Liver (tissue), 9 donors: Measurements from ENCODE around the gene MCEMP1. TPM values are rescaled to one million over a fixed set of nuclear protein-coding genes. Genes with fewer than 3 reads are reported as not detected.

Experiments used
- DNase-seq: peaks from one replicate; pipeline ENCODE4 v3.0.0-alpha.2; 2017; ENCODE audit warnings: low spot score
- H3K27ac ChIP-seq, 2 donors: one replicate each; pipeline ENCODE4 v1.7.0; 2013; ENCODE audit warnings: inconsistent platforms in 2 of 2, low read length in 2 of 2, control low read depth in 1 of 2, low read depth in 1 of 2, mild to moderate bottlenecking in 1 of 2
- H3K27me3 ChIP-seq, 4 donors: one replicate each; pipeline versions ENCODE4 v1.6.1 to v1.7.0; 2013; ENCODE audit warnings: low read length in 3 of 4, inconsistent platforms in 1 of 4, mild to moderate bottlenecking in 1 of 4, moderate library complexity in 1 of 4; ENCODE audit not compliant: control insufficient read depth in 4 of 4, insufficient read depth in 4 of 4
- H3K36me3 ChIP-seq, 4 donors: one replicate each; pipeline versions ENCODE4 v1.6.1 to v1.7.0; 2013; ENCODE audit warnings: low read length in 3 of 4, mild to moderate bottlenecking in 3 of 4, low read depth in 1 of 4, moderate library complexity in 1 of 4; ENCODE audit not compliant: control insufficient read depth in 4 of 4, insufficient read depth in 3 of 4
- H3K4me1 ChIP-seq, 4 donors: one replicate each; pipeline versions ENCODE4 v1.6.1 to v1.7.0; 2013; ENCODE audit warnings: low read length in 3 of 4, mild to moderate bottlenecking in 3 of 4, moderate library complexity in 1 of 4; ENCODE audit not compliant: control insufficient read depth in 4 of 4, insufficient read depth in 4 of 4
- H3K4me3 ChIP-seq, 3 donors: one replicate each; pipeline versions ENCODE4 v1.6.1 to v1.7.0; 2013; ENCODE audit warnings: low read length in 3 of 3, control low read depth in 1 of 3, low read depth in 1 of 3, mild to moderate bottlenecking in 1 of 3
- H3K9ac ChIP-seq, 2 donors: one replicate each; pipeline ENCODE4 v1.7.0; 2013; ENCODE audit warnings: low read length in 2 of 2, mild to moderate bottlenecking in 2 of 2, moderate library complexity in 2 of 2, control low read depth in 1 of 2, low read depth in 1 of 2
- H3K9me3 ChIP-seq, 4 donors: one replicate each; pipeline versions ENCODE4 v1.6.1 to v1.7.0; 2013; ENCODE audit warnings: low read length in 3 of 4; ENCODE audit not compliant: control insufficient read depth in 4 of 4
- EGR1 ChIP-seq, 2 donors: IDR thresholded peaks; 2 replicates each; pipeline ENCODE4 v1.6.1; 2016 to 2018; ENCODE audit warnings: antibody characterized with exemption in 2 of 2, low read depth in 2 of 2
- FOXA1 ChIP-seq: IDR thresholded peaks from 2 replicates; pipeline ENCODE4 v1.6.1; 2016; ENCODE audit warnings: antibody characterized with exemption
- FOXA2 ChIP-seq: IDR thresholded peaks from 2 replicates; pipeline ENCODE4 v1.6.1; 2016; ENCODE audit warnings: antibody characterized with exemption
- HNF4A ChIP-seq, 2 donors: conservative IDR thresholded peaks; 2 replicates each; pipeline ENCODE4 v1.6.1; 2016; ENCODE audit warnings: antibody characterized with exemption in 2 of 2, mild to moderate bottlenecking in 2 of 2
- HNF4G ChIP-seq: IDR thresholded peaks from 2 replicates; pipeline ENCODE4 v1.6.1; 2016; ENCODE audit warnings: antibody characterized with exemption
- JUND ChIP-seq, 2 donors: IDR thresholded peaks; 2 replicates each; pipeline ENCODE4 v1.6.1; 2016; ENCODE audit warnings: antibody characterized with exemption in 2 of 2
- NR2F2 ChIP-seq: IDR thresholded peaks from 2 replicates; pipeline ENCODE4 v1.6.1; 2016; ENCODE audit warnings: antibody characterized with exemption
- RAD21 ChIP-seq, 2 donors: IDR thresholded peaks; 2 replicates each; pipeline ENCODE4 v1.6.1; 2016; ENCODE audit warnings: antibody characterized with exemption in 2 of 2, mild to moderate bottlenecking in 2 of 2
- RXRA ChIP-seq, 2 donors: IDR thresholded peaks; 2 replicates each; pipeline ENCODE4 v1.6.1; 2017 to 2018; ENCODE audit warnings: antibody characterized with exemption in 2 of 2, mild to moderate bottlenecking in 1 of 2
- SP1 ChIP-seq: IDR thresholded peaks from 2 replicates; pipeline ENCODE4 v1.6.1; 2018; ENCODE audit warnings: antibody characterized with exemption, mild to moderate bottlenecking
- TAF1 ChIP-seq: conservative IDR thresholded peaks from 2 replicates; pipeline ENCODE4 v1.6.1; 2016; ENCODE audit warnings: antibody characterized with exemption, mild to moderate bottlenecking
- YY1 ChIP-seq: IDR thresholded peaks from 2 replicates; pipeline ENCODE4 v1.6.1; 2016; ENCODE audit warnings: antibody characterized with exemption, mild to moderate bottlenecking
- WGBS: extraction: QIAGEN DNeasy Blood & Tissue Kit; methylation state at CpG from one replicate; pipeline ENCODE4 v1.1.7; 2013; 5-methylcytosine and 5-hydroxymethylcytosine counted together
- polyA plus RNA-seq, 2 donors: library from polyadenylated mRNA; stranded (reverse) in 1 of 2; unstranded in 1 of 2; fragments of 200-250 nt in 1 of 2; fragments of >200 nt in 1 of 2; fragmentation: Nextera tagmentation in 1 of 2; extraction: Ambion mirVana in 1 of 2; gene quantifications; one replicate each; pipeline versions ENCODE4 v1.2.1 to v1.2.3, GENCODE V29; 2013 to 2015
- total RNA-seq, 2 donors: library from RNA; depleted of rRNA; stranded (reverse); fragments of >200 nt; gene quantifications; one replicate each; pipeline ENCODE4 v1.2.3, GENCODE V29; 2014
- TF ChIP-seq, protein P1 (sequence below): IDR thresholded peaks from 2 replicates; pipeline ENCODE4 v1.6.1; 2016; ENCODE audit warnings: antibody characterized with exemption
- TF ChIP-seq, protein P2 (sequence below): IDR thresholded peaks from 2 replicates; pipeline ENCODE4 v1.6.1; 2016; ENCODE audit warnings: antibody characterized with exemption
- TF ChIP-seq, protein P3 (sequence below): fragments of 150-350 bp; IDR thresholded peaks from 2 replicates; pipeline ENCODE4 v1.5.1; 2017; ENCODE audit warnings: improper control_type of control experiment, low read depth, low read length; ENCODE audit not compliant: missing input control
- TF ChIP-seq, protein P4 (sequence below): IDR thresholded peaks from 2 replicates; pipeline ENCODE4 v1.6.1; 2016; ENCODE audit warnings: antibody characterized with exemption
- TF ChIP-seq, protein P5 (sequence below): IDR thresholded peaks from 2 replicates; pipeline ENCODE4 v1.6.1; 2016; ENCODE audit warnings: antibody characterized with exemption, mild to moderate bottlenecking
- donor health status: healthy.
- donor health status: healthy.
- donor health status: healthy.
- donor health status: healthy.
- donor health status: healthy.

MCEMP1 gene
- total and polyA plus RNA-seq, 4 donors = 0.29 to 0.92 (median 0.48) TPM

DNA sequence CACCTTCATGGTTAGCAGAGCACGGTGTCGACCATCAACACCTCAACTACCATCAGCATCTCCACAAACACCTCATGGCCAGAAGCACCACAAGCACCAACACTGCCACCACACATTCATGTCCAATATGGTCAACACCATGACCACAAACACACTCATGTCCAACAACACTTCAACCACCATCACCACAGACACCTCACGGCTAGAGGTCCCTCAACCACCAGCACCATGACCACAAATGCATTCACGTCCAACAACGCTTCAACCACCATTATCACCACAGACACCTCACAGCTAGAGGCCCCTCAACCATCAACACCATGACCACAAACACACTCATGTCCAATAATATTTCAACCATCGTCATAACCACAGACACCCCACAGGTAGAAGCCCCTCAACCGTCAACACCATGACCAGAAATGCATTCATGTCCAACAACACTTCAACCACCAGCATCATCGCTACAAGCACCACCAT, 13.9 kb downstream of the MCEMP1 start:
- Histone ChIP-seq H3K27me3 (no peaks in the 10 kb centered on the region), H3K27ac (no peak overlapping the region), H3K9ac (no peak overlapping the region), H3K4me3 (no peak overlapping the region), H3K9me3 (no peaks in the 10 kb centered on the region), H3K36me3 (no peaks in the 10 kb centered on the region), H3K4me1 (no peaks in the 10 kb centered on the region)
- WGBS = 88% methylated on average over 8 of the region's 8 CpGs
- DNase-seq = no peak
- no peak for TF ChIP-seq EGR1 (IDR thresholded peaks at IDR 0.05; ENCODE audit: low read depth in 2 of 2)
- no peak for TF ChIP-seq RAD21 (IDR thresholded peaks at IDR 0.05)
- TF ChIP-seq HNF4A (conservative IDR thresholded peaks at IDR 0.05) = no peak
- no peak for TF ChIP-seq FOXA2
- no peak for TF ChIP-seq YY1
- TF ChIP-seq, protein P1, sequence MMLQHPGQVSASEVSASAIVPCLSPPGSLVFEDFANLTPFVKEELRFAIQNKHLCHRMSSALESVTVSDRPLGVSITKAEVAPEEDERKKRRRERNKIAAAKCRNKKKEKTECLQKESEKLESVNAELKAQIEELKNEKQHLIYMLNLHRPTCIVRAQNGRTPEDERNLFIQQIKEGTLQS = no peak
- no peak for TF ChIP-seq FOXA1
- no peak for TF ChIP-seq TAF1
- no peak for TF ChIP-seq JUND (IDR thresholded peaks at IDR 0.05)
- no peak for TF ChIP-seq SP1
- no peak for TF ChIP-seq HNF4G
- TF ChIP-seq, protein P2, sequence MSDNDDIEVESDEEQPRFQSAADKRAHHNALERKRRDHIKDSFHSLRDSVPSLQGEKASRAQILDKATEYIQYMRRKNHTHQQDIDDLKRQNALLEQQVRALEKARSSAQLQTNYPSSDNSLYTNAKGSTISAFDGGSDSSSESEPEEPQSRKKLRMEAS = no peak
- TF ChIP-seq, protein P3, sequence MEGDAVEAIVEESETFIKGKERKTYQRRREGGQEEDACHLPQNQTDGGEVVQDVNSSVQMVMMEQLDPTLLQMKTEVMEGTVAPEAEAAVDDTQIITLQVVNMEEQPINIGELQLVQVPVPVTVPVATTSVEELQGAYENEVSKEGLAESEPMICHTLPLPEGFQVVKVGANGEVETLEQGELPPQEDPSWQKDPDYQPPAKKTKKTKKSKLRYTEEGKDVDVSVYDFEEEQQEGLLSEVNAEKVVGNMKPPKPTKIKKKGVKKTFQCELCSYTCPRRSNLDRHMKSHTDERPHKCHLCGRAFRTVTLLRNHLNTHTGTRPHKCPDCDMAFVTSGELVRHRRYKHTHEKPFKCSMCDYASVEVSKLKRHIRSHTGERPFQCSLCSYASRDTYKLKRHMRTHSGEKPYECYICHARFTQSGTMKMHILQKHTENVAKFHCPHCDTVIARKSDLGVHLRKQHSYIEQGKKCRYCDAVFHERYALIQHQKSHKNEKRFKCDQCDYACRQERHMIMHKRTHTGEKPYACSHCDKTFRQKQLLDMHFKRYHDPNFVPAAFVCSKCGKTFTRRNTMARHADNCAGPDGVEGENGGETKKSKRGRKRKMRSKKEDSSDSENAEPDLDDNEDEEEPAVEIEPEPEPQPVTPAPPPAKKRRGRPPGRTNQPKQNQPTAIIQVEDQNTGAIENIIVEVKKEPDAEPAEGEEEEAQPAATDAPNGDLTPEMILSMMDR = no peak
- no peak for TF ChIP-seq NR2F2

DNA sequence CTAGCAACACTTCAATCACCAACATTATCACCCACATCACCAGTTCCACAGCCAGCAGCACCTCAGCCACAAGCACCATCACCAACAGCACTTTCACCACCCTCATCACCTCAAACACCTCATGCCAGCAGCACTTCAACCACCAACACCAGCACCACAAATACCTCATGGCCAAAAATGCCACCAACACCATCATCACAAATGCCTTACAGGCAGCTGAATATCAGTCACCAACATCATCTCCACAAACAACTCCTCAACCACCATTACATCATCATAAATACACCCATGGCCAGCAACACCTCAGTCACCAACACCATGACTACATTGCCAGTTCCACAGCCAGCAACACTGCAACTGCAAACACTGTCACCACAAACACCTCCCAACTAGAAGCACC, 14.6 kb downstream of the MCEMP1 start:
- no peaks in the 10 kb centered on the region for H3K36me3 ChIP-seq
- H3K4me3 ChIP-seq = no peak overlapping the region
- no peak overlapping the region for H3K9ac ChIP-seq
- H3K27me3 ChIP-seq = no peaks in the 10 kb centered on the region
- no peaks in the 10 kb centered on the region for H3K9me3 ChIP-seq
- H3K27ac ChIP-seq = no peak overlapping the region
- H3K4me1 ChIP-seq = no peaks in the 10 kb centered on the region
- no peak for DNase-seq
- TF ChIP-seq JUND (IDR thresholded peaks at IDR 0.05) (no peak), FOXA1 (no peak), RAD21 (IDR thresholded peaks at IDR 0.05) (no peak), FOXA2 (no peak), RXRA (IDR thresholded peaks at IDR 0.05) (no peak)
- TF ChIP-seq, protein P4, sequence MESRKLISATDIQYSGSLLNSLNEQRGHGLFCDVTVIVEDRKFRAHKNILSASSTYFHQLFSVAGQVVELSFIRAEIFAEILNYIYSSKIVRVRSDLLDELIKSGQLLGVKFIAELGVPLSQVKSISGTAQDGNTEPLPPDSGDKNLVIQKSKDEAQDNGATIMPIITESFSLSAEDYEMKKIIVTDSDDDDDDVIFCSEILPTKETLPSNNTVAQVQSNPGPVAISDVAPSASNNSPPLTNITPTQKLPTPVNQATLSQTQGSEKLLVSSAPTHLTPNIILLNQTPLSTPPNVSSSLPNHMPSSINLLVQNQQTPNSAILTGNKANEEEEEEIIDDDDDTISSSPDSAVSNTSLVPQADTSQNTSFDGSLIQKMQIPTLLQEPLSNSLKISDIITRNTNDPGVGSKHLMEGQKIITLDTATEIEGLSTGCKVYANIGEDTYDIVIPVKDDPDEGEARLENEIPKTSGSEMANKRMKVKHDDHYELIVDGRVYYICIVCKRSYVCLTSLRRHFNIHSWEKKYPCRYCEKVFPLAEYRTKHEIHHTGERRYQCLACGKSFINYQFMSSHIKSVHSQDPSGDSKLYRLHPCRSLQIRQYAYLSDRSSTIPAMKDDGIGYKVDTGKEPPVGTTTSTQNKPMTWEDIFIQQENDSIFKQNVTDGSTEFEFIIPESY = no peak
- TF ChIP-seq, protein P1 = no peak
- TF ChIP-seq, protein P5, sequence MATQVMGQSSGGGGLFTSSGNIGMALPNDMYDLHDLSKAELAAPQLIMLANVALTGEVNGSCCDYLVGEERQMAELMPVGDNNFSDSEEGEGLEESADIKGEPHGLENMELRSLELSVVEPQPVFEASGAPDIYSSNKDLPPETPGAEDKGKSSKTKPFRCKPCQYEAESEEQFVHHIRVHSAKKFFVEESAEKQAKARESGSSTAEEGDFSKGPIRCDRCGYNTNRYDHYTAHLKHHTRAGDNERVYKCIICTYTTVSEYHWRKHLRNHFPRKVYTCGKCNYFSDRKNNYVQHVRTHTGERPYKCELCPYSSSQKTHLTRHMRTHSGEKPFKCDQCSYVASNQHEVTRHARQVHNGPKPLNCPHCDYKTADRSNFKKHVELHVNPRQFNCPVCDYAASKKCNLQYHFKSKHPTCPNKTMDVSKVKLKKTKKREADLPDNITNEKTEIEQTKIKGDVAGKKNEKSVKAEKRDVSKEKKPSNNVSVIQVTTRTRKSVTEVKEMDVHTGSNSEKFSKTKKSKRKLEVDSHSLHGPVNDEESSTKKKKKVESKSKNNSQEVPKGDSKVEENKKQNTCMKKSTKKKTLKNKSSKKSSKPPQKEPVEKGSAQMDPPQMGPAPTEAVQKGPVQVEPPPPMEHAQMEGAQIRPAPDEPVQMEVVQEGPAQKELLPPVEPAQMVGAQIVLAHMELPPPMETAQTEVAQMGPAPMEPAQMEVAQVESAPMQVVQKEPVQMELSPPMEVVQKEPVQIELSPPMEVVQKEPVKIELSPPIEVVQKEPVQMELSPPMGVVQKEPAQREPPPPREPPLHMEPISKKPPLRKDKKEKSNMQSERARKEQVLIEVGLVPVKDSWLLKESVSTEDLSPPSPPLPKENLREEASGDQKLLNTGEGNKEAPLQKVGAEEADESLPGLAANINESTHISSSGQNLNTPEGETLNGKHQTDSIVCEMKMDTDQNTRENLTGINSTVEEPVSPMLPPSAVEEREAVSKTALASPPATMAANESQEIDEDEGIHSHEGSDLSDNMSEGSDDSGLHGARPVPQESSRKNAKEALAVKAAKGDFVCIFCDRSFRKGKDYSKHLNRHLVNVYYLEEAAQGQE = no peak
- TF ChIP-seq, protein P3 = no peak
